ENCODE data around the gene SSBP3.

DNA sequence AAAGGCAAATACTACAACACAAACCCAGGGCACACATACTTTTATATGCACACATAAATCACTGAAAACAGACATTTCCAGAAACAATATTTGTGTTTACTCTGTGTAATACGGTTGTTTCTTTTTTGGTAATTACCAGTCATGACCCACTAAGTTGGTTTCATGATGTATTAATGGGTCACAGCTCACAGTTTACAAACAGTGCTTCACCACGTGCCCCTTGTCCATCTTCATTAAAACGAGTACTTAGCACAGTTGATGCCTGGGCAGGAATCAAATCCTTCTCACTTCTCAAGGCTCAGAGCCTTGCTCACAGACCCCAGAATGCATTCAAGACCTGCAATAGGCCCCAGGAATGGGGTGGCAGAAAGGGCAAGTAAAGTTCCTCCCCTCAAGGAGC, 13.8 kb downstream of the SSBP3 start:
- TF ChIP-seq, protein P1, sequence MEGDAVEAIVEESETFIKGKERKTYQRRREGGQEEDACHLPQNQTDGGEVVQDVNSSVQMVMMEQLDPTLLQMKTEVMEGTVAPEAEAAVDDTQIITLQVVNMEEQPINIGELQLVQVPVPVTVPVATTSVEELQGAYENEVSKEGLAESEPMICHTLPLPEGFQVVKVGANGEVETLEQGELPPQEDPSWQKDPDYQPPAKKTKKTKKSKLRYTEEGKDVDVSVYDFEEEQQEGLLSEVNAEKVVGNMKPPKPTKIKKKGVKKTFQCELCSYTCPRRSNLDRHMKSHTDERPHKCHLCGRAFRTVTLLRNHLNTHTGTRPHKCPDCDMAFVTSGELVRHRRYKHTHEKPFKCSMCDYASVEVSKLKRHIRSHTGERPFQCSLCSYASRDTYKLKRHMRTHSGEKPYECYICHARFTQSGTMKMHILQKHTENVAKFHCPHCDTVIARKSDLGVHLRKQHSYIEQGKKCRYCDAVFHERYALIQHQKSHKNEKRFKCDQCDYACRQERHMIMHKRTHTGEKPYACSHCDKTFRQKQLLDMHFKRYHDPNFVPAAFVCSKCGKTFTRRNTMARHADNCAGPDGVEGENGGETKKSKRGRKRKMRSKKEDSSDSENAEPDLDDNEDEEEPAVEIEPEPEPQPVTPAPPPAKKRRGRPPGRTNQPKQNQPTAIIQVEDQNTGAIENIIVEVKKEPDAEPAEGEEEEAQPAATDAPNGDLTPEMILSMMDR (conservative IDR thresholded peaks at IDR 0.05) = no peak
- no peak for TF ChIP-seq EZH2 (IDR thresholded peaks at IDR 0.05; ENCODE audit: low read depth)
